Lung (tissue), 12 donors: Measurements from ENCODE around the gene SCRN1. TPM values are rescaled to one million over a fixed set of nuclear protein-coding genes. Genes with fewer than 3 reads are reported as not detected.

Source experiments
- ATAC-seq: fragments of 200-7000 bp; cut with Tn5 transposase; one replicate; pipeline ENCODE4 v1.9.1; 2020; ENCODE audit warnings: moderate number of reproducible peaks; ENCODE audit not compliant: insufficient read depth, low FRiP score
- DNase-seq, 3 donors: peaks; one replicate each; pipeline ENCODE4 v3.0.0-alpha.2; 2013 to 2017
- H3K27ac ChIP-seq, 2 donors: one replicate each; pipeline ENCODE4 v1.5.1; 2013; ENCODE audit warnings: mild to moderate bottlenecking in 2 of 2, moderate library complexity in 2 of 2, control low read depth in 1 of 2, inconsistent platforms in 1 of 2, low read depth in 1 of 2, low read length in 1 of 2
- H3K27me3 ChIP-seq, 3 donors: one replicate each; pipeline ENCODE4 v1.5.1; 2013; ENCODE audit warnings: low read length in 2 of 3; ENCODE audit not compliant: control insufficient read depth in 3 of 3, insufficient read depth in 3 of 3
- H3K36me3 ChIP-seq, 4 donors: one replicate each; pipeline ENCODE4 v1.5.1; 2013; ENCODE audit warnings: low read length in 4 of 4, mild to moderate bottlenecking in 1 of 4, moderate library complexity in 1 of 4; ENCODE audit not compliant: control insufficient read depth in 4 of 4, insufficient read depth in 4 of 4
- H3K4me1 ChIP-seq, 5 donors: one replicate each; pipeline ENCODE4 v1.5.1; 2013; ENCODE audit warnings: low read length in 5 of 5, mild to moderate bottlenecking in 2 of 5, moderate library complexity in 1 of 5; ENCODE audit not compliant: control insufficient read depth in 5 of 5, insufficient read depth in 5 of 5
- H3K4me3 ChIP-seq: one replicate; pipeline ENCODE4 v1.5.1; 2013; ENCODE audit warnings: mild to moderate bottlenecking, control low read depth, moderate library complexity
- H3K9ac ChIP-seq, 2 donors: one replicate each; pipeline ENCODE4 v1.5.1; 2013; ENCODE audit warnings: low read length in 2 of 2, control low read depth in 1 of 2; ENCODE audit not compliant: insufficient read depth in 1 of 2
- H3K9me3 ChIP-seq, 4 donors: one replicate each; pipeline ENCODE4 v1.5.1; 2013; ENCODE audit warnings: low read length in 3 of 4, mild to moderate bottlenecking in 1 of 4, moderate library complexity in 1 of 4; ENCODE audit not compliant: control insufficient read depth in 4 of 4, insufficient read depth in 3 of 4
- CTCF ChIP-seq: IDR thresholded peaks from 2 replicates; pipeline ENCODE4 v1.5.1; 2012; ENCODE audit warnings: mild to moderate bottlenecking; ENCODE audit errors: control extremely low read depth, extremely low read depth
- whole genome bisulfite sequencing, 2 donors: extraction: QIAGEN DNeasy Blood & Tissue Kit; methylation state at CpG; one replicate each; pipeline ENCODE4 v1.1.7; 2013; 5-methylcytosine and 5-hydroxymethylcytosine counted together
- polyA plus RNA-seq, 2 donors: library from polyadenylated mRNA; stranded (reverse); fragments of 200-250 nt; gene quantifications; one replicate each; pipeline ENCODE4 v1.2.1, GENCODE V29; 2013
- total RNA-seq, 2 donors: library from RNA; depleted of rRNA in 1 of 2; stranded (reverse); fragments of >200 nt in 1 of 2; gene quantifications; one replicate each; pipeline ENCODE4 v1.2.1, GENCODE V29; 2014 to 2021
- donor health status: control.
- donor health status: control.
- donor health status: Bipolar disorder and iron deficiency.
- donor health status: healthy.
- donor health status: DM: yes; HTN: yes; CAD: no.

The SCRN1 gene
- total and polyA plus RNA-seq, 4 donors, result 5.5 to 32.3 (median 20.2) TPM

DNA sequence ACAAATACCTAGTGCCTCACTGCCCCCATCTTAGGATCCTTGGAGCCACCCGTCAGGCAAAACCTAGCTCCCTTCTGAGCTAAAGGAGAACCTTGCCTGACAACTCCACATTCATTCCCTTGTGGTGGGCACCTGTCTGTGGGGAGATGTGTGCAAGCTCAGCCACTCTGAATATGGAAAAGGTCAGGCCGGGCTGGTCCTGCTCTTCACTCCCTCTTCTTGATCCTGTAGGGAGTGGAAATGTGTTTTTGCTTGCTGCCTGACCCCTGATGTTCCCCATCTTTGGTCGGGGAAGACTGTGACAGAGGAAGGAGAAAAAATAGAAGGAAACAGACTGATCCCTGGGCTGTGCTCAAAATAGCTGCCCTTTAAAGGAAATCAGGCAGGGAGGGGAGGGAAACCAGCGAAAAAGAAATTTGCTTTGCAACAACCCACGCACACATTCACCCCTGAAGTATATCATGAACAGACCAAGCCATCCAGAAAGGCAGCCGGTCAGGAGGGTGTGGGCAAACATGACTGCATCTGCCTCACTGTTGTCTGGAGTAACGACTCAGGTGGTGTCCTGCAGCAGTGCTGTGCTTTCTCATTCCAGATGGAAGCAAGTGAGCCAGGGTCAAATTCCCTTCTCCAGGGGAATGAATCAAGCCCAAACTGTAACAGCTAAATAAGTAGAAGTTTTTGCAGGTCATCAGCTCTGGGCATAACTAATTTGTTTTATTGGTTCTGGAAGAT is 74.0 kb downstream of the SCRN1 start:
- no peak overlapping the region for H3K27ac ChIP-seq
- no peaks in the 10 kb centered on the region for H3K9me3 ChIP-seq
- 42 to 43% methylated on average over 7 of the region's 7 CpGs for WGBS, 2 donors
- no peak for DNase-seq
- H3K4me3 ChIP-seq, result no peak overlapping the region
- H3K9ac ChIP-seq, result no peak overlapping the region
- ATAC-seq, result no peak
- H3K4me1 ChIP-seq, result peaks cover 0 to 1% (median 0%) of the 10 kb centered on the region in 5 donors
- H3K36me3 ChIP-seq, result peaks cover 0 to 6% (median 2%) of the 10 kb centered on the region in 4 donors
- no peak for TF ChIP-seq CTCF
- no peaks in the 10 kb centered on the region for H3K27me3 ChIP-seq

DNA sequence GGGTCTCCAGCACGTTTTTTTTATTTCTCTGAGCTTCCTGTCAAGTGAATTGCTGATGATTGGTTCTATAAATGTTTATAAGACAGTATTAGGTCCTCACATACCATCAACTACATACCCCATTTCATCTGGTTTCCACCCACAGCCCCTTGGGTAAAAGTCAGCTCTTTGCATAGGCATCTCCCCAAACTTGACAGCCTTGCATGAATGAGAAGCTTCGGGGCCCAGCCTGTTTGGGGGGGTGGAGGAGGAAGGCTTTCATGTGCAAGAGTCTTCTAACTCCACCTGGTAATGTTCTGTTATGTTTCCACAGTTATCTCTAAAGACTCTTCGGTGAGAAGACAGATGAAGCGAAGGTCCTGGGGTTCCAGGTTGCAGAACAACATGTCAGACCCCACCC is 75.4 kb downstream of the SCRN1 start:
- DNase-seq (no peak), ATAC-seq (no peak)
- 76 to 86% methylated on average over 4 of the region's 4 CpGs for WGBS, 2 donors
- no peak for TF ChIP-seq CTCF
- Histone ChIP-seq H3K9ac (no peak overlapping the region), H3K4me3 (no peak overlapping the region), H3K27ac (no peak overlapping the region), H3K9me3 (no peaks in the 10 kb centered on the region), H3K4me1 (peaks cover 0 to 1% (median 0%) of the 10 kb centered on the region in 5 donors), H3K27me3 (no peaks in the 10 kb centered on the region), H3K36me3 (peaks cover 0 to 4% (median 0%) of the 10 kb centered on the region in 4 donors)

DNA sequence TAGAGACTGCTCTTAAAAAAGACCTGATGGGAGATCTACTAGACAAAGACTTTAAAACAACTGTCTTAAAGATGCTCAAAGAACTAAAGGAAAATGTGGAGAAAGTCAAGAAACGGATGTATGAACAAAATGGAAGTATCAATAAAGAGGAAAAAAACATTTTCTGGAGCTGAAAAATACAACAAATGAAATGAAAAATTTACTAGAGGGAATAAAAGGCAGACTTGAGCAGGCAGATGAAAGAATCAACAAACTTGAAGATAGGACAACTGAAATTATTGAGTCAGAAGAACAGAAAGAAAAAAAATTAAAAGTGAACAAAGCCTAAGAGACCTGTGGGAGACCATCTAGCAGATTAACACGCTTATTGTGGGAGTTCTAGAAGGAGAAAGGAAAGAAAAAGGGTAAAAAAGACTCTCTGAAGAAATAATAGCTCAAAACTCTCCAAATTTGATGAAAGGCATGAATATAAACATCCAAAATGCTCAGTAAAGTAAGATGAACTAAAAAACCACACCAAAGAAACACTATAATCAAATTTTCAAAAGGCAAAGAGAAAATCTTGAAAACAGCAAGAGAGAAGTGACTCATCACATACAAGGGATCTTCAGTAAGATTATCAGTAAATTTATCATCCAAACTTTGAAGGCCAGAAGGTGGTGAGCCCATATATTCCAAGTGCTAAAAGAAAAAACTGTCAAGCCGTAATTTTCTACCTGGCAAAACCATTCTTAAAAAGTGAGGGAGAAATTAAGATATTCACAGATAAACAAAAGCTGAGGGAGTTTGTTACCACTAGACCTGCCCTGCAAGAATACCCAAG is 83.2 kb downstream of the SCRN1 start:
- Histone ChIP-seq H3K36me3 (peaks cover 0 to 7% (median 0%) of the 10 kb centered on the region in 4 donors), H3K9me3 (peaks cover 0 to 15% (median 6%) of the 10 kb centered on the region in 4 donors), H3K4me1 (no peaks in the 10 kb centered on the region), H3K27ac (no peak overlapping the region), H3K4me3 (no peak overlapping the region), H3K27me3 (no peaks in the 10 kb centered on the region), H3K9ac (no peak overlapping the region)
- WGBS, 2 donors, result 84 to 88% methylated on average over 3 of the region's 3 CpGs
- no peak for TF ChIP-seq CTCF
- no peak for ATAC-seq
- DNase-seq, result no peak
